ENCODE results near the gene CMC2.

DNA sequence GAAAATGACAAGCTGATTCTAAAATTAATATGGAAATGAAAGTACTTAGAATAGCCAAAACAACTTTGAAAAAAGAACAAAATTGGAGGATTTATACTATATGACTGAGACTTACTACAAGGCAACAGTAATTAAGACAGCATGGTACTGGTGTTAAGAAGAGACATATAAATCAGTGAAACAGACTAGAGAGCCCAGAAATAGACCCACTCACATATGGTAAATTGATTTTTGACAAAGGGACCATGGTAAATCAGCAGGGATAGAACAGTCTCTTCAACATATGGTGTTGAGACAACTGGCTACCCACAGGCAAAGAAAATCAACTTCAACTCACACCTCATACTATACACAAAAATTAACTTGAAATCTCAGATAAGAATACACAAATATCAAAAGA, 12.9 kb downstream of the CMC2 start:
- no peak for TF ChIP-seq POLR2A (IDR thresholded peaks at IDR 0.05; ENCODE audit: low read length)
- TF ChIP-seq GATA1 (IDR thresholded peaks at IDR 0.05; ENCODE audit: low read depth, low read length): no peak
